MM.1S (cell line): Measurements from ENCODE around the gene ST3GAL3.

Source experiments
- DNase-seq: peaks from one replicate; pipeline ENCODE4 v3.0.0-alpha.2; 2015
- H2AFZ ChIP-seq: fragments of 300-600 bp; sonication (generic); 2 replicates; pipeline ENCODE4 v1.6.0; 2016; ENCODE audit warnings: antibody characterized with exemption, low read length
- H3F3A ChIP-seq: fragments of 300-600 bp; sonication (generic); 2 replicates; pipeline ENCODE4 v1.6.1; 2016; ENCODE audit warnings: mild to moderate bottlenecking, antibody characterized with exemption, low read length, moderate library complexity, mixed read lengths; ENCODE audit not compliant: insufficient read depth
- H3K27ac ChIP-seq: fragments of 300-600 bp; sonication (generic); 2 replicates; pipeline ENCODE4 v1.5.1; 2016; ENCODE audit warnings: mild to moderate bottlenecking, low read length
- H3K27me3 ChIP-seq: fragments of 300-600 bp; sonication (generic); replicated peaks from 2 replicates; pipeline ENCODE4 v1.6.0; 2016; ENCODE audit warnings: low read length; ENCODE audit not compliant: insufficient read depth
- H3K36me3 ChIP-seq: fragments of 300-600 bp; sonication (generic); replicated peaks from 2 replicates; pipeline ENCODE4 v1.6.1; 2016; ENCODE audit warnings: mild to moderate bottlenecking, low read length, mixed read lengths; ENCODE audit not compliant: insufficient read depth
- H3K4me1 ChIP-seq: fragments of 300-600 bp; sonication (generic); 2 replicates; pipeline ENCODE4 v1.6.1; 2016; ENCODE audit warnings: low read length, mixed read lengths
- H3K4me2 ChIP-seq: fragments of 300-600 bp; sonication (generic); 2 replicates; pipeline ENCODE4 v1.6.0; 2016; ENCODE audit warnings: low read depth, low read length
- H3K4me3 ChIP-seq: fragments of 300-600 bp; sonication (generic); 2 replicates; pipeline ENCODE4 v1.5.1; 2016; ENCODE audit warnings: low read length, mixed read lengths
- H3K79me2 ChIP-seq: fragments of 300-600 bp; sonication (generic); 2 replicates; pipeline ENCODE4 v1.6.1; 2016; ENCODE audit warnings: mixed run types, low read length, mixed read lengths
- H3K9ac ChIP-seq: fragments of 300-600 bp; sonication (generic); 2 replicates; pipeline ENCODE4 v1.6.1; 2016; ENCODE audit warnings: low read length, mixed read lengths
- H3K9me2 ChIP-seq: fragments of 300-600 bp; sonication (generic); replicated peaks from 2 replicates; pipeline ENCODE4 v1.6.1; 2016; ENCODE audit warnings: mild to moderate bottlenecking, low read length, mixed read lengths; ENCODE audit not compliant: insufficient read depth
- H3K9me3 ChIP-seq: fragments of 300-600 bp; sonication (generic); replicated peaks from 2 replicates; pipeline ENCODE4 v1.6.1; 2016; ENCODE audit warnings: mild to moderate bottlenecking, low read length, mixed read lengths; ENCODE audit not compliant: insufficient read depth
- H4K20me1 ChIP-seq: fragments of 300-600 bp; sonication (generic); 2 replicates; pipeline ENCODE4 v1.6.1; 2016; ENCODE audit warnings: mild to moderate bottlenecking, low read length, moderate library complexity, mixed read lengths; ENCODE audit not compliant: insufficient read depth
- EZH2 ChIP-seq: fragments of 300-600 bp; sonication (generic); optimal IDR thresholded peaks from 2 replicates; pipeline ENCODE3; 2017; ENCODE audit warnings: low read depth, mild to moderate bottlenecking, antibody characterized with exemption, low read length, mixed read lengths
- EZH2phosphoT487 ChIP-seq: fragments of 300-600 bp; sonication (generic); IDR thresholded peaks from 2 replicates; pipeline ENCODE4 v1.6.1; 2018; ENCODE audit warnings: antibody characterized with exemption, low read length
- TF ChIP-seq, protein P1 (sequence below): fragments of 300-600 bp; sonication (generic); IDR thresholded peaks from 2 replicates; pipeline ENCODE4 v1.5.1; 2016; ENCODE audit warnings: antibody characterized with exemption, low read length, mixed read lengths

ST3GAL3 gene

DNA sequence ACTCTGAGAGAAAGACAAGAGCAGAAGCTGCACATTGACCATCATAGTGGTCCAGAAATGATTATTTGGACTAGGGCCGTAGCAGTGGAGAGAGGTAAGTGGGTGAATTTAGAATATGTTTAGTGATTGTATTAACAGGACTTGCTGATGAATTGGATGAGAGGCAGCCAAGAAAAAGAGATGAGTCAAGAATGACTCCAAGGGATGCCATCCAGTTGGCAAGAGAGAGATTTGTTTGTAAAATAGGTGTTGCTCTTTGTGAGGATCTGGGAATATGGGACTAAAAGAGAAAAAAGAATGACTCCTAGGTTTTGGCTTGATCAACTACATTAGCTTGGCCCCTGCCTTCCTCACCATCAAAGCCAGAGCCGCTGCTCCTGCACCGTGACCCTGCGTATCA is 172.1 kb downstream of the ST3GAL3 start:
- H4K20me1 ChIP-seq: no peaks in the 10 kb centered on the region
- no peak overlapping the region for H2AFZ ChIP-seq
- no peak for DNase-seq
- no peaks in the 10 kb centered on the region for H3K79me2 ChIP-seq
- H3K9me3 ChIP-seq: no peaks in the 10 kb centered on the region
- H3K36me3 ChIP-seq: no peaks in the 10 kb centered on the region
- TF ChIP-seq, protein P1, sequence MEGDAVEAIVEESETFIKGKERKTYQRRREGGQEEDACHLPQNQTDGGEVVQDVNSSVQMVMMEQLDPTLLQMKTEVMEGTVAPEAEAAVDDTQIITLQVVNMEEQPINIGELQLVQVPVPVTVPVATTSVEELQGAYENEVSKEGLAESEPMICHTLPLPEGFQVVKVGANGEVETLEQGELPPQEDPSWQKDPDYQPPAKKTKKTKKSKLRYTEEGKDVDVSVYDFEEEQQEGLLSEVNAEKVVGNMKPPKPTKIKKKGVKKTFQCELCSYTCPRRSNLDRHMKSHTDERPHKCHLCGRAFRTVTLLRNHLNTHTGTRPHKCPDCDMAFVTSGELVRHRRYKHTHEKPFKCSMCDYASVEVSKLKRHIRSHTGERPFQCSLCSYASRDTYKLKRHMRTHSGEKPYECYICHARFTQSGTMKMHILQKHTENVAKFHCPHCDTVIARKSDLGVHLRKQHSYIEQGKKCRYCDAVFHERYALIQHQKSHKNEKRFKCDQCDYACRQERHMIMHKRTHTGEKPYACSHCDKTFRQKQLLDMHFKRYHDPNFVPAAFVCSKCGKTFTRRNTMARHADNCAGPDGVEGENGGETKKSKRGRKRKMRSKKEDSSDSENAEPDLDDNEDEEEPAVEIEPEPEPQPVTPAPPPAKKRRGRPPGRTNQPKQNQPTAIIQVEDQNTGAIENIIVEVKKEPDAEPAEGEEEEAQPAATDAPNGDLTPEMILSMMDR: no peak
- TF ChIP-seq EZH2: no peak
- no peak for TF ChIP-seq EZH2phosphoT487
- H3K4me2 ChIP-seq: no peak overlapping the region
- H3F3A ChIP-seq: no peaks in the 10 kb centered on the region
- no peaks in the 10 kb centered on the region for H3K9me2 ChIP-seq
- no peaks in the 10 kb centered on the region for H3K4me1 ChIP-seq
- H3K9ac ChIP-seq: no peak overlapping the region
- H3K27me3 ChIP-seq: no peaks in the 10 kb centered on the region
- H3K4me3 ChIP-seq: no peak overlapping the region
- H3K27ac ChIP-seq: no peak overlapping the region

DNA sequence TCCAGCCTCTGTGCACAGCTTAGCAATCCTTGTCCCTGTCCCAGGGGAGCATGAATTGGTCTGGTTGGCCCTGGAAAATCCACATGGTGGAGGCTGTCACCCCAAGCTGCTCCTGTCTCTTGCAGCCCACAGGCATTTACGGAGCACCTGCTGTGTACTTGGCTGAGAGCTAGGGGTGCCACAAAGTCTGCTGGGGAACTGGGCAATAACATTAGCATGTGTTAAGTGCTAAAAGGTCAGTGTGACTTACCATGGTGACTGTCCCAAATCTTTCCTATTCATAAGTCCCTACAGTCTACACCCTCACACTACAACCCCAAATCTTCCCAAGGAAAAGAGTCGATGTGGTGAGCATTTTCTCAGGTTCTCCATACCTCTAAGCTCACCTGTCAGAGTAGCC is 172.7 kb downstream of the ST3GAL3 start:
- H3K9me2 ChIP-seq: no peaks in the 10 kb centered on the region
- H3K9ac ChIP-seq: no peak overlapping the region
- TF ChIP-seq EZH2phosphoT487: no peak
- no peaks in the 10 kb centered on the region for H3K79me2 ChIP-seq
- DNase-seq: no peak
- no peak overlapping the region for H3K4me3 ChIP-seq
- no peak overlapping the region for H2AFZ ChIP-seq
- H3K27ac ChIP-seq: no peak overlapping the region
- no peaks in the 10 kb centered on the region for H4K20me1 ChIP-seq
- H3K36me3 ChIP-seq: no peaks in the 10 kb centered on the region
- no peaks in the 10 kb centered on the region for H3F3A ChIP-seq
- H3K9me3 ChIP-seq: no peaks in the 10 kb centered on the region
- no peak overlapping the region for H3K4me2 ChIP-seq
- H3K27me3 ChIP-seq: no peaks in the 10 kb centered on the region
- no peaks in the 10 kb centered on the region for H3K4me1 ChIP-seq

DNA sequence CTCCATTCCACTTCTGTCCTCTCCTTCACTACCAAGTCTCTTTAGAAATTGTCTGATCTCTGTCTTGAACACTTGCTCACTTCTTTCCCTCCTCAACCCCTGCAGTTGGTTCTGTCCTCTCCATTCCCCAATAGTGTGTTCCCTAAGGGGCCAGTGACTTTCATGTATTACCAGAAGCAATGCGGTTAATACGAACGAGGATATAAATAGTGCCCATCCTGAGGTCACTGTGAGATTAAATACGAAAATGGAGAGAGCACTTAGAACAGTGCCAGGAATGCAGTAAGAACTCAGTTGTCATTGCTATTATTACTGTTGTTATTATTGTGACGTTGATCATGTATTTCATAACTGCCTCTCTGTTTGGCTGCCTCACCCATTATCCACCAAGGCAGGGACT is 173.3 kb downstream of the ST3GAL3 start:
- H3K27me3 ChIP-seq: no peaks in the 10 kb centered on the region
- DNase-seq: no peak
- no peaks in the 10 kb centered on the region for H3K36me3 ChIP-seq
- H3F3A ChIP-seq: no peaks in the 10 kb centered on the region
- H3K9me2 ChIP-seq: no peaks in the 10 kb centered on the region
- no peaks in the 10 kb centered on the region for H3K9me3 ChIP-seq
- H3K79me2 ChIP-seq: no peaks in the 10 kb centered on the region
- H3K9ac ChIP-seq: no peak overlapping the region
- TF ChIP-seq, protein P1: no peak
- no peak for TF ChIP-seq EZH2phosphoT487
- no peak for TF ChIP-seq EZH2
- H3K4me2 ChIP-seq: no peak overlapping the region
- no peak overlapping the region for H3K4me3 ChIP-seq
- no peak overlapping the region for H2AFZ ChIP-seq
- no peaks in the 10 kb centered on the region for H4K20me1 ChIP-seq
- no peaks in the 10 kb centered on the region for H3K4me1 ChIP-seq
- no peak overlapping the region for H3K27ac ChIP-seq

DNA sequence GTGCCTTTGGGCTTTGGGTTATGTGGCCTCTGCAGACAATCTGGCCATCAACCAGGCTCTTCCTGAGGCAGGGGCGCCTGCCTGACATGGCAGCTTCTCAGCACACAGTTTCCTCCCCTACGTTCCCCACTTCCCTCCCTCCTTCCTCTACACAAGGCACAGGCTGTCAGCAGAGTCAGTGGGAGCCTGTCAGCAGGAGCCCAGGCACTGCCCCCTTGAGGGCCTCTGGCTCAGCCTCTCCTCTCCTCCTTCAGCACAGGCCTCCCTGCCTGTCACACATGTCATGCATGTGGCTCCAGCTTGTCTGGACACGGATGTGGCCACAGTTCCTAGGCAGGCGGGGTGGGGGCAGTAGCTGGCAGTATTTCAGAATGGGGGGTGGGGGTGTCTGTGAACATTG is 174.1 kb downstream of the ST3GAL3 start:
- Histone ChIP-seq H3K9me2 (no peaks in the 10 kb centered on the region), H3K9me3 (no peaks in the 10 kb centered on the region), H3K36me3 (no peaks in the 10 kb centered on the region), H3K4me2 (no peak overlapping the region), H3K79me2 (no peaks in the 10 kb centered on the region), H4K20me1 (no peaks in the 10 kb centered on the region), H3K4me3 (no peak overlapping the region), H3F3A (no peaks in the 10 kb centered on the region), H3K27me3 (no peaks in the 10 kb centered on the region), H2AFZ (no peak overlapping the region), H3K4me1 (no peaks in the 10 kb centered on the region), H3K27ac (no peak overlapping the region), H3K9ac (no peak overlapping the region)
- TF ChIP-seq EZH2 (no peak), EZH2phosphoT487 (no peak)
- TF ChIP-seq, protein P1: no peak
- DNase-seq: no peak
